Right lobe of liver (tissue), 6 donors: Measurements from ENCODE around the gene EFHD2. TPM values are rescaled to one million over a fixed set of nuclear protein-coding genes. Genes with fewer than 3 reads are reported as not detected.

Experiments used
- ATAC-seq, 4 donors: fragments of 200-7000 bp; cut with Tn5 transposase; one replicate each; pipeline ENCODE4 v1.9.1; 2020; ENCODE audit warnings: mild to moderate bottlenecking in 4 of 4, moderate library complexity in 4 of 4
- DNase-seq, 3 donors: peaks; one replicate each; pipeline ENCODE4 v3.0.0-alpha.2; 2020
- H3K27ac ChIP-seq, 3 donors: fragments of 200-600 bp; one replicate each; pipeline ENCODE4 v1.8.0; 2022
- H3K27me3 ChIP-seq, 2 donors: fragments of 200-600 bp; one replicate each; pipeline ENCODE4 v1.8.0; 2022
- H3K36me3 ChIP-seq, 4 donors: fragments of 200-600 bp; sonication (generic) in 1 of 4; one replicate each; pipeline versions ENCODE4 v1.5.1 to v1.8.0; 2017 to 2022; ENCODE audit warnings: control low read depth in 1 of 4
- H3K4me1 ChIP-seq, 4 donors: fragments of 200-600 bp; sonication (generic) in 1 of 4; one replicate each; pipeline versions ENCODE4 v1.5.1 to v1.8.0; 2017 to 2022; ENCODE audit warnings: control low read depth in 1 of 4
- H3K4me3 ChIP-seq, 3 donors: fragments of 200-600 bp; one replicate each; pipeline ENCODE4 v1.8.0; 2022
- H3K9me3 ChIP-seq, 4 donors: fragments of 200-600 bp; sonication (generic) in 1 of 4; one replicate each; pipeline versions ENCODE4 v1.5.1 to v1.8.0; 2017 to 2022; ENCODE audit warnings: control low read depth in 1 of 4
- CTCF ChIP-seq, 4 donors: fragments of 200-600 bp in 3 of 4; fragments of 450-650 bp in 1 of 4; IDR thresholded peaks; one replicate each; pipeline versions ENCODE4 v1.5.1 to v1.8.0; 2016 to 2022; ENCODE audit warnings: antibody characterized with exemption in 4 of 4, mild to moderate bottlenecking in 2 of 4
- POLR2A ChIP-seq: fragments of 450-650 bp; IDR thresholded peaks from one replicate; pipeline ENCODE4 v1.6.1; 2017; ENCODE audit warnings: antibody characterized with exemption, mild to moderate bottlenecking
- WGBS: methylation state at CpG from one replicate; pipeline ENCODE4 v1.1.6; 2018; ENCODE audit warnings: low coverage, low lambda C conversion rate; ENCODE audit not compliant: insufficient coverage; ENCODE audit errors: missing lambda C conversion rate; 5-methylcytosine and 5-hydroxymethylcytosine counted together
- intact Hi-C, 2 donors: fragments of 100-400 bp; cut with DNase I; formaldehyde crosslinking; loops; one replicate each; pipeline versions ENCODE4 v1.11.2 to v1.14.1; 2022
- total RNA-seq, 6 experiments: library from RNA; depleted of rRNA in 2 of 6; stranded (reverse); fragments of >200 nt in 2 of 6; fragmentation: NEBNext Ultra II Directional in 3 of 6; extraction: Animal tissue kit (Norgen Biotek cat#: 25700) in 3 of 6; gene quantifications; one replicate each; pipeline versions ENCODE4 v1.1.0 to v1.2.4, GENCODE V29; 2016 to 2023
- donor health status: DM: no; HTN: yes; CAD: no.
- donor health status: DM: no; HTN: no; CAD: no.
- donor health status: DM: no; HTN: no; CAD: no.
- donor health status: DM: no; HTN: yes; CAD: no.
- donor health status: DM: no; HTN: yes; CAD: no.

Gene EFHD2
- total RNA-seq, 6 experiments from 2014 or later, result 9.9 to 19.4 (median 15.6) TPM

GRCh38 chr1:15453734-15454133, 44.0 kb downstream of the EFHD2 start:
- no peak for TF ChIP-seq CTCF (IDR thresholded peaks at IDR 0.05)
- no peak for TF ChIP-seq POLR2A

GRCh38 chr1:15454256-15454655, 44.6 kb downstream of the EFHD2 start:
- TF ChIP-seq CTCF (IDR thresholded peaks at IDR 0.05) (no peak), POLR2A (no peak)
- Histone ChIP-seq H3K27ac (no peak overlapping the region), H3K36me3 (no peaks in the 10 kb centered on the region), H3K4me3 (no peak overlapping the region), H3K27me3 (no peaks in the 10 kb centered on the region), H3K9me3 (no peaks in the 10 kb centered on the region), H3K4me1 (no peaks in the 10 kb centered on the region)
- 51% methylated on average over 3 of the region's 3 CpGs for WGBS
- DNase-seq (no peak), ATAC-seq (no peak)
- intact Hi-C loops, result no loop called here

More at GRCh38 chr1:15453734-15454133, 44.0 kb downstream of the EFHD2 start:
- no peak for ATAC-seq
- DNase-seq, result no peak
- Histone ChIP-seq H3K27me3 (no peaks in the 10 kb centered on the region), H3K4me3 (no peak overlapping the region), H3K36me3 (no peaks in the 10 kb centered on the region), H3K4me1 (no peaks in the 10 kb centered on the region), H3K9me3 (no peaks in the 10 kb centered on the region), H3K27ac (no peak overlapping the region)
- WGBS, result 75% methylated on average over 11 of the region's 11 CpGs
- intact Hi-C loops, result no loop called here

GRCh38 chr1:15455522-15455921, 45.8 kb downstream of the EFHD2 start:
- DNase-seq (no peak), ATAC-seq (no peak)
- Histone ChIP-seq H3K36me3 (no peaks in the 10 kb centered on the region), H3K9me3 (no peaks in the 10 kb centered on the region), H3K27me3 (no peaks in the 10 kb centered on the region), H3K4me1 (no peaks in the 10 kb centered on the region), H3K27ac (no peak overlapping the region), H3K4me3 (no peak overlapping the region)
- intact Hi-C loops, result no loop called here
- no peak for TF ChIP-seq CTCF (IDR thresholded peaks at IDR 0.05)
- WGBS, result 78% methylated on average over 4 of the region's 6 CpGs

- 82% methylated on average over 5 of the region's 8 CpGs for WGBS
- ATAC-seq (no peak), DNase-seq (no peak)
- no peak for TF ChIP-seq POLR2A
- TF ChIP-seq CTCF (IDR thresholded peaks at IDR 0.05), result no peak
- Histone ChIP-seq H3K9me3 (no peaks in the 10 kb centered on the region), H3K36me3 (no peaks in the 10 kb centered on the region), H3K27me3 (no peaks in the 10 kb centered on the region), H3K4me3 (no peak within 1 kb of the TSS), H3K27ac (no peak within 1 kb of the TSS), H3K4me1 (no peaks in the 10 kb centered on the region)
- intact Hi-C loops, result no loop called here
Observed at GRCh38 chr1:15456313-15456954, 46.7 kb downstream of the EFHD2 start, which contains the start of gene CELA2A. Gene CELA2A (plus strand): TSS chr1:15456732. CDS start chr1:15456754, 22 bp downstream.
